G401.6 (cell line): Measurements from ENCODE around the gene AFG1L.
A peak's percentile ranks its signal among the peaks of the same experiment; 100 is the strongest.
"Not testable (repeated sequence)": the region's sequence is repeated elsewhere in the genome, so short reads cannot be mapped to it uniquely, and the experiment has no call there.

Experiments
- FAIRE-seq: peaks from 2 replicates; lab custom pipeline; 2012; peaks lifted over from hg19 to GRCh38; lab: Jason Lieb, UNC

The AFG1L gene

DNA sequence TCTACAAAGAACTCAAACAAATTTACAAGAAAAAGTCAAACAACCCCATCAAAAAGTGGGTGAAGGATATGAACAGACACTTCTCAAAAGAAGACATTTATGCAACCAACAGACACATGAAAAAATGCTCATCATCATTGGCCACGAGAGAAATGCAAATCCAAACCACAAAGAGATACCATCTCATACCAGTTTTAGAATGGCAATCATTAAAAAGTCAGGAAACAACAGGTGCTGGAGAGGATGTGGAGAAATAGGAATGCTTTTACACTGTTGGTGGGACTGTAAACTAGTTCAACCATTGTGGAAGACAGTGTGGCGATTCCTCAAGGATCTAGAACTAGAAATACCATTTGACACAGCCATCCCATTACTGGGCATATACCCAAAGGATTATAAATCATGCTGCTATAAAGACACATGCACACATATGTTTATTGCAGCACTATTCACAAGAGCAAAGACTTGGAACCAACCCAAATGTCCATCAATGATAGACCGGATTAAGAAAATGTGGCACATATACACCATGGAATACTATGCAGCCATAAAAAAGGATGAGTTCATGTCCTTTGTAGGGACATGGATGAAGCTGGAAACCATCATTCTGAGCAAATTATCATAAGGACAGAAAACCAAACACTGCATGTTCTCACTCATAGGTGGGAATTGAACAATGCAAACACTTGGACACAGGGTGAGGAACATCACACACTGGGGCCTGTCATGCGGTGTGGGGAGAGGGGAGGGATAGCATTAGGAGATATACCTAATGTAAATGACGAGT, 121.4 kb downstream of the AFG1L start:
- FAIRE-seq, result not testable (repeated sequence)

DNA sequence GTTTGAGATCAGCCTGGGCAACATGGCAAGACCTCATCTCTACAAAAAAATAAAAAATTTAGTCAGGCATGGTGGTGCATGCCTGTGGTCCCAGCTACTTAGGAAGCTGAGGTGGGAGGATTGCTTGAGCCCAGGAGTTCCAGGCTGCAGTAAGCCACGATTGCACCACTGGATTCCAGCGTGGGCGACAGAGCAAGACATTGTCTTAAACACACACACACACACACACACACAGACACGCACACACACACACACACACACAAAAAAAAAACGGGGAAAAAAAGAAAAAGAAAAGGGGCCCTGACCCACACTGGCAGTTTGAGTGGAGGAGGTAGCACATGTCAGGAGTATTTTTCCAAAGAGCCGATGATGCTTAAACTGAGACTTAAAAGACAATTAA, 122.2 kb downstream of the AFG1L start:
- FAIRE-seq, result no peak

DNA sequence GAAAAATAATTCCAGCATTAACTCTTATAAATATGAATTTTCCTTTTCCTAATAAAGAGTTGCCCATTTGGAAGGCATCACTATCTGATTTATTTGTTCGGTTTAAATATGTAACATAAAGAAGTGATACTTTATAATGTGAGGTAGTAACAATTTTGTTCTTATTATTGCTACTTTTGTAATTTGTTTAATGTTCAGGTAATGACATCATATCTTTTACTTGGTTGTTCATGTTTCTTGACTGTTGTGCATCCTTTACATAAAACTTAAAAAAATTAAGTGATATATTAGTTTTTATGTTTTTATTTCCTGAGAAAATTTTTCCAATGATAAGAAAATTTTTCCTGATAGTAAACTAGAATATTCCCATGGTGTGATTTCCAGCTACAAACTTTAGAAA, 124.6 kb downstream of the AFG1L start:
- FAIRE-seq, result peak; percentile 70

DNA sequence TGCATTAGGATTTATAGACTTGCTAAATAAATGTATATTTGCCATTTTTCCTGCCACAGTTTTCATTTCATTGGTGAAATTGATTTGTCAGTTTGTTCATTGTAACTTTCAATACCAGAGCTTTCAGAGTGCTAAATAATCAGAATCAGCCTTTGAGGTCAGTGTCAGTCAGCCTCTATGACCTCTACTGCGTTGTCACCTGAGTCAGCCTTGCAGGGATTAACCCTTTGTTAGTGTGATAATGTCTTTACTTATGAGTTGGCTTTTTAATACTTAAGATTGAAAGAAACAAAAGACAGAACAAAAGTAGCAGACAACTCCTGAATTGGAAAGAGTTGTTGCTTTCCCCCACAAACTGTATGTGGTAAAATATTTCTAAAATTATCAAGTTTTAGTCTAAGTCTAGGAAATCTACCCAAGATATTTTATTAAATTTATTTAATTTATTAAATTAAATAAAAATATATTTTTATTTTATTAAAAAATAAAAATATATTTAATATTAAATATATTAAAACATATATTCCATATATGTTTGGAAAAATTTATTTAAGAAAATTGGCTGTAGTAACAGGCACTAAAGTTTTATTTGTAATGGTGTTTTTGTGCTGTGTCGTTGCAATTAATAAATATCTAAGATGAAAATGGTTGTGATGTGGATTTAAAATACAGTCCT, 125.2 kb downstream of the AFG1L start:
- peak; percentile 96 for FAIRE-seq

DNA sequence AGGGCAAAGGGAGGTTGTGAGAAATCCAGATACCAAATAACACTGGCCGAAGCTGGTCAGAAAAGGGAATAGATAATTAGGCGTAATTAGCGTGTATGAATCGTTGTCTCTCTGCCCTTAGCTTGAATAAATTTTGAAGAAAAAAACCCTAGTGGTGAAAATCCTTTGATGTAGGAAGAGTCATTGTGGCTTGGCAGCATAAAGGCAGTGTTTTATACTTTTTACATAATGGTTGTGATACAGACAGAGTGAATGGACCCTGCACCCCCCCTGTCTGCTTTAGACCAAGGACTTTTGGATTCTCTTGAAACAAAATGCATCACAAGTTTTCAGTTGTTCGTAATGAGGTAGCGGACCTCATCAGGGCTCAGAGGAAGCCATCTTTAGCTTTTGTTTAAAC, 126.5 kb downstream of the AFG1L start:
- FAIRE-seq, result no peak

DNA sequence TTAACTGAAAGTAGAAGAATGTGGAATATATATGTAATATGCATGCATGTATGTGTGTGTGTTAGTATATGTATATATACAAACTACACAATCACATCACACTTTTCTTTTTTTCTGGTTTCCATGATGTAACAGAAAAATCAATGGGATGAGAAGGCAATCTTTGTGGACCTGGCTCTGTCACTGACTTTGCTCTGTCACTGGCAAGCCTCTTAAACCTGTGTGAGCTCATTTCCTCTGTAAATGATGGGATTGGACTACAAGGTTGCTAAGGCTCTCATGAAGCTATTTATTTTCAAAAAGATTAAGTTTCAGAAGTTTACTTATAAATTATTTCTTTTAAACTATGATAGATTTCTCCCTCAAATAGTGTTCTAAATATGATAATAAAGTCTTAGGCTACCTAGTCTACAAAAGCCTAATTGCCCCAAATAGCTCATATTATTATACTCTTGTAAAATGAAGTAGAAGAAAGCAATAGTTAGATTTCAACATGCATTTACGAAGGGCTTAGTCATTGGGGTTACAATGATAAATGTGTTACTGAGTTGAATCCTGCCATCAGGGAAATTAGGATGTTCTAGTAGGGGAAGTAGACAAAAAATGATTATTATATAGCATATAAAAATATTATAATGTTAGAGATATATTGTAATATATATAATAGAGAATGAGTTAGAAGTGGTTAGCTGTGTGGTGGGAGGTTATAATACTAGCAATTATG, 129.3 kb downstream of the AFG1L start:
- FAIRE-seq, result peak; percentile 6

DNA sequence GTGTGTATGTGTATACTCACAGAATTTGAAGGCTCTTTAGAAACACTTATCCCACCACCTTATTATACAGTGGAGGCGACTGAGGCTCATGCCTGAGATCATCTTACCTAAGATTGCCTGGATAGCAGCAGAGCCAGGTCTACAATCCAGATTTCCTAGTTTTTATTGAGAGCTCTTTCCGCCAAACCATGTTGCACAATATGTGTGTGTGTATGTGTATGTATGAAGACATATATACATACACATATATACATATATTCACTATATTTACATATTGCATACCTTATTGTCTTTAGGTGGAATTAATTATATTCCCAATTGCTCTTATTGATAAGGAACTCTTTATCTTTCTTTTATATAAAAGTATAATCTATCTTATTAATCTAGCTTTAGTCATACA, 130.6 kb downstream of the AFG1L start:
- no peak for FAIRE-seq

DNA sequence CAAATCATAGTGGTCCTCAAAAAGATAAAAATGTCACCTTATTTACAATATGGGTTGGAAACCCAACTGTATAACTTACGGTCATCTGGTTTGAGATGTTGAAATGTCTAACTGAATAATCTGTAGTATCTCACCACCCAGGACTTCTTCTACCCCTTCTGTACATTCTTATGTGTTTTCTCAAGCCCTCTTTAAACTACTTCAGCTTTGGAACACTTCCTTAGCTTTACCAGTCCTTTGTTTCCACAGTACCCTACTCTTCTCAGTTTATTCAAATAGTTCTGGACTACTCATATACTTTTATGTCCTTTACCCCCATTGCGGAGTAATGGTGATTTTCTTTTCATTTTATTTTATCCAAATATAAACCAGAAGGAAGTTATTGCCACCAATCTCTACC, 137.3 kb downstream of the AFG1L start:
- no peak for FAIRE-seq

DNA sequence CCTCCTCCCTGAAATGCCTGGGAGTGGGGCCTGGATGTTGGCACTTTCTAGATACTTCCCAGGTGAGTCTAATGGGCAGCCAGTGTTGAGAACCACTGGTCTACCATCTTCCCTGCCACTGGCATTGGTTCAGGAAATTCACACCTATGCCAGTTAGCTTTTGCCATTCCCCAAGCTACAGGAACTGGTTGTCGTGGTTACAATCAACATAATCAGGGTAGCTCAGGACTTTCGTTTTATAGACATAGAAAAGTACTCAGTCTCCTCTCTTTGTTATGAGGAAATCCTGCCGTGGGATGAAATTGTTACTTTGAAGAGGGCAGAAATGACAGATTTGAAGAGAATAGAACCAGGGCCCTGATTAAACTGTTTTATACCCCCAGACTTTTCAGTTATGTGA, 137.9 kb downstream of the AFG1L start:
- FAIRE-seq, result no peak

DNA sequence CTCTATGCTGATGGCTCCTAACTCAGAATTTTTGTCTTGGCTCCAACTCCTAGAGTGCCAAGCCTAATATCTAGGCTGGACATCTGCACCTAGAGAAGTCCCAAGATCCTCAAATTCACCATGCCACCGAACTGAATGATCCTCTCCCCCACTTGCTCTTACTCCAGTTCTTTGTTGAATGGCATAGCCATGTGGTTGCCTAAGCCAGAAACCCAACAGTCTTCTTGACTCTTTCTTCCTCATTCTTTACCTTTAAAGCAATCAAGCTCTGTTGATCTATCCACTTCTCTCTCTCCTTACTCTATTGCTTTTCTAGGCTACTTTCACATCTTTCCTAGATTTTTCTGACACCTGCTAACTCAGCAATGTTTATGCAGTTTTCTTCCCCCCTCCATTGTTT, 139.4 kb downstream of the AFG1L start:
- no peak for FAIRE-seq

DNA sequence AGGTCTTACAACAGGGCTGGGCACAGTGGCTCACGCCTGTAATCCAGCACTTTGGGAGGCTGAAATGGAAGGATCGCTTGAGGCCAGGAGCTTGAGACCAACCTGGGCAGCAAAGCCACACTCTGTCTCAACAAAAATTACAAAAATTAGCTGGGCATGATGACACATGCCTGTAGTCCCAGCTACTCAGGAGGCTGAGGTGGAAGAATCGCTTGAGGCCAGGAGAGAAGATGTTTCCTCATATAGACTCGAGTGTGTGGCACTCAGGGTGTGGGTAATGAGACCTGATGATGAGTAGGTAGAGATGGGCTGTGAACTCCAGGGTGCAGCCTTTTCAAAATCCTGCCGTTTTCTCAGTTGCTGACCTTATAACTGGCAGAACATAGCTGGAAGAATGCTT, 140.5 kb downstream of the AFG1L start:
- no peak for FAIRE-seq

DNA sequence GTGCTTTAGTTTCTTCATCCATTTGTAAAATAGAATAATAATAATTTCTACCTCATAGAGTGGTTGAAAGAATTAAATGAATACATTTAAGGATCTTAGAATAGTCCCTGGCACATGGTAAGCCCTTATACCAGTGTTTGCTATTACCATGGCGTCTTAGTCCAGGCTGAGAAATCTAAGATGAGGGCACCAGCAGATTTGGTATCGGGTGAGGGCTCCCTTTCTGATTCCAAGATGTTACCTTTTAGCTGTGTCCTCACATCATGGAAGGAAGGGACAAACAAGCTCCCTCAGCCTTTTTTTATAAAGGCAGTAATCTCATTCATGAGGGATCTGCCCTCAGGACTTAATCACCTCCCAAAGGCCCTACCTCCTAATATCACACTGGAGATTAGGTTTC, 141.9 kb downstream of the AFG1L start:
- no peak for FAIRE-seq

GRCh38 chr6:108437821-108438220, 143.0 kb downstream of the AFG1L start:
- FAIRE-seq, result no peak

DNA sequence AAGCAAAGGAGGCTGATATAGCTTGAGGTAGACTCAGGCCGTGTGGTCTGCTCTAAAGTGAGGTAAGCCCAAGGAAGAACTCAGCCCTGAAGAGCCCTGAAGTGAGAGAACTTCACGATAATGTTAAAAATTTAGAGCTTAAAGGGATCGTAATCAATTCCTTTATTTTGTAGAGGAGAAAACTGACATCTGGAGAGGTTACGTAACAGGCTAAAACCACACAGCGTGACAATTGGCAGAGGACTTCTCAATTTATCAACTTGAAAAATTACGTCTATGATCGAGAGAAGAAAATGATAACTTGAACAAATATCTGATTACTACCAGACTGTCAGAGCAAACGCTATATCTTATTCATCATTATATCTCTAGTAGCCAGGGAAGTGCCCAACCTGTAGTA, 144.1 kb downstream of the AFG1L start:
- no peak for FAIRE-seq

DNA sequence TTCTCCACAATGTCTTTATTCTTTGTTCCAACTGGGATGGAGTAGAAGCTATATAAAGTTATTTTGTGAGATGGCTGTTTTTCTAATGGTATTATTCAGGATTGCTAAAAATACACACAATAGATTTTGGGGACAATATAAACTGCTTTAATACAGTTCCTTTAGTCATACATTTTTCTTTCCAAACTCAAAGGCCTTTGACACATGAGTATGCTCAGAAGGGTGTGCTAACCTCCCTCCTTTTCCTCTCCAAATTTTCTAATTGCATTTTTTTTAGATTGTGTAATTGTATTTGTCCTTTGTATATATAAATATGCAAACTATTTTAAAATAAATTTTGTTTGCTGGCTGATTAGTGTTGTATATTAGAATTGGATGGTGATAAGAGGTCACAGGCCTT, 146.3 kb downstream of the AFG1L start:
- no peak for FAIRE-seq

- FAIRE-seq, result no peak
Observed at GRCh38 chr6:108442770-108443520, 148.1 kb downstream of the AFG1L start.

DNA sequence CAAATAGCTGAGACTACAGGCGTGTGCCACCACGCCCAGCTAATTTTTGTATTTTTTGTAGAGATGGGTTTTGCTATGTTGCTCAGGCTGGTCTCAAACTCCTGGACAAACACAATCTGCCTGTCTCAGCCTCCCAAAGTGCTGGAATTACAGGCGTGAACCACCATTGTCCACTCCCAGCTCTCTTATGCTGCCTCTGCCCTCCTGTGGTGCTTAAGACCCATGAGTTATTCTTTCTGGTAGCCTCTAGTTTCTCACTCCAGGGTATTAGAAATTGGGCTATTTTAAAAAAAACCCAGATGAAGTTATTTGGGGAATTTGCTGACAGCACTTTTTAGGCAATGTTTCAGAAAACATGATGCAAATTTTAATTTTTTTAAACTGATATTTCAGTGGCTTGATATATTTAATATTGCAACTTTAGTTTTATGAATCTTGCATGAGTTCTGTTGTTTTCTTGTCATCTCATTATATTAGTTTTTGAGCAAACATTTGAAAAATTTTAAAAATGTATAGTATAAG, 151.8 kb downstream of the AFG1L start:
- FAIRE-seq, result peak; percentile 23

GRCh38 chr6:108448481-108448880, 153.6 kb downstream of the AFG1L start:
- FAIRE-seq, result no peak

DNA sequence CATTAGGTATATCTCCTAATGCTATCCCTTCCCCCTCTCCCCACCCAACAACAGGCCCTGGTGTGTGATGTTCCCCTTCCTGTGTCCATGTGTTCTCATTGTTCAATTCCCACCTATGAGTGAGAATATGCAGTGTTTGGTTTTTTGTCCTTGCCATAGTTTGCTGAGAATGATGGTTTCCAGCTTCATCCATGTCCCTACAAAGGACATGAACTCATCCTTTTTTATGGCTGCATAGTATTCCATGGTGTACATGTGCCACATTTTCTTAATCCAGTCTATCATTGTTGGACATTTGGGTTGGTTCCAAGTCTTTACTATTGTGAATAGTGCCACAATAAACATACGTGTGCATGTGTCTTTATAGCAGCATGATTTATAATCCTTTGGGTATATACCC, 154.9 kb downstream of the AFG1L start:
- not testable (repeated sequence) for FAIRE-seq

DNA sequence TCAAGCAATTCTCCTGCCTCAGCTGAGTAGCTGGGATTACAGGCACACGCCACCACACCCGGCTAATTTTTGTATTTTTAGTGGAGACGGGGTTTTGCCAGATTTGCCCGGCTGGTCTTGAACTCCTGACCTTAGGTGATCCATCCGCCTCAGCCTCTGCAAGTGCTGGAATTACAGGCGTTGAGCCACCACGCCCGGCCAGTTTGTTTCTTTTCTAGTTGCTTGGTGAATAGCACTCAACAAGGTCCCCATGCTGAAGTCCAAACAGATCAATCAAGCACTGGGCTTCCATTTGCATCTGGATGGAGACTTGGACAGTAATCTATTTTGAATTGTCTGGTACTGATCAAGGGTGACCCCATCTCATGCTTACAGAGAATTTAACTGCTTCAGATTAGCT, 157.0 kb downstream of the AFG1L start:
- no peak for FAIRE-seq

- FAIRE-seq, result no peak
Observed at GRCh38 chr6:108452711-108453195, 157.9 kb downstream of the AFG1L start.

GRCh38 chr6:108453601-108454185, 158.8 kb downstream of the AFG1L start:
- FAIRE-seq, result no peak
